Uterus (tissue), 4 donors: ENCODE measurements around the gene NFE2L1. TPM values are rescaled to one million over a fixed set of nuclear protein-coding genes. Genes with fewer than 3 reads are reported as not detected.
"Not testable (repeated sequence)": the region's sequence is repeated elsewhere in the genome, so short reads cannot be mapped to it uniquely, and the experiment has no call there.

Experiments
- DNase-seq, 2 donors: peaks; one replicate each; pipeline ENCODE4 v3.0.0-alpha.2; 2019 to 2020
- H3K27ac ChIP-seq, 2 donors: fragments of 200-600 bp; sonication (generic); 1 replicate in 1 of 2; 2 replicates in 1 of 2; pipeline ENCODE4 v1.5.1; 2016 to 2018
- H3K27me3 ChIP-seq, 2 donors: fragments of 200-600 bp; sonication (generic); one replicate each; pipeline ENCODE4 v1.5.1; 2018 to 2019; ENCODE audit warnings: control low read depth in 1 of 2
- H3K36me3 ChIP-seq, 2 donors: fragments of 200-600 bp; sonication (generic); one replicate each; pipeline ENCODE4 v1.5.1; 2019; ENCODE audit warnings: control low read depth in 1 of 2
- H3K4me1 ChIP-seq, 2 donors: fragments of 200-600 bp; sonication (generic); one replicate each; pipeline ENCODE4 v1.5.1; 2018 to 2019; ENCODE audit warnings: control low read depth in 1 of 2
- H3K4me3 ChIP-seq, 2 donors: fragments of 200-600 bp; sonication (generic); 1 replicate in 1 of 2; 2 replicates in 1 of 2; pipeline ENCODE4 v1.5.1; 2018 to 2019; ENCODE audit warnings: mild to moderate bottlenecking in 1 of 2
- H3K9me3 ChIP-seq, 2 donors: fragments of 200-600 bp; sonication (generic); one replicate each; pipeline ENCODE4 v1.5.1; 2019; ENCODE audit warnings: control low read depth in 1 of 2
- POLR2A ChIP-seq, 2 donors: fragments of 450-650 bp; IDR thresholded peaks; one replicate each; pipeline ENCODE4 v1.6.1; 2016; ENCODE audit warnings: antibody characterized with exemption in 2 of 2, mild to moderate bottlenecking in 1 of 2, moderate library complexity in 1 of 2
- intact Hi-C: fragments of 100-400 bp; cut with DNase I; formaldehyde crosslinking; loops from one replicate; pipeline ENCODE4 v1.15.1; 2023; ENCODE audit warnings: low total_unique reads
- total RNA-seq, 4 donors: library from RNA; depleted of rRNA in 3 of 4; stranded (reverse); fragments of >200 nt in 3 of 4; gene quantifications; one replicate each; pipeline versions ENCODE4 v1.1.0 to v1.2.4, GENCODE V29; 2014 to 2023
- TF ChIP-seq, protein P1 (sequence below), 4 experiments: fragments of 200-600 bp in 2 of 4; fragments of 450-650 bp in 2 of 4; sonication (generic) in 2 of 4; IDR thresholded peaks; one replicate each; pipeline ENCODE4 v1.5.1; 2016 to 2019; ENCODE audit warnings: antibody characterized with exemption in 4 of 4, mild to moderate bottlenecking in 2 of 4, moderate library complexity in 1 of 4
- donor health status: DM: yes; HTN: yes; CAD: no.

Gene NFE2L1
- total RNA-seq, 4 donors from 2014 or later: 85.6 to 323 (median 176) TPM

DNA sequence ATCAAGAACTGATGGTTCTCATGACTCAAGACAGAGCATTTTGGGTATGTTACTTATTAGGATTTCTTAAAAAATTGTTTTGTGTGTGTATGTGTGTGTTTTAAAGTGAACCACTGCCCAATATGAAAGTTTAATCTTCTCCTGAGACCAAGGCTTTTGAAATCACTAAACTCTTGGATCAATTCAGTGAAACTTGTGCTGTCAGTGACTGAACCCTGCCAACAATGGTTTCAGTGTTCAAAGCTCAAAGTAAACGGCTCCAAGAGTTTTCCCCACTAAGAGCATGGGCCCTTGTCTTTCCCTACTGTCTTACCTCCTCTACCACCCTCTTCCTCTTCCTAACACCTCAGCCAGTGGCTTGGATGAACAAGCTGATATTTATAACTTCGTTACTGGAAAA, 22.0 kb downstream of the NFE2L1 start:
- intact Hi-C loops: no loop called here

DNA sequence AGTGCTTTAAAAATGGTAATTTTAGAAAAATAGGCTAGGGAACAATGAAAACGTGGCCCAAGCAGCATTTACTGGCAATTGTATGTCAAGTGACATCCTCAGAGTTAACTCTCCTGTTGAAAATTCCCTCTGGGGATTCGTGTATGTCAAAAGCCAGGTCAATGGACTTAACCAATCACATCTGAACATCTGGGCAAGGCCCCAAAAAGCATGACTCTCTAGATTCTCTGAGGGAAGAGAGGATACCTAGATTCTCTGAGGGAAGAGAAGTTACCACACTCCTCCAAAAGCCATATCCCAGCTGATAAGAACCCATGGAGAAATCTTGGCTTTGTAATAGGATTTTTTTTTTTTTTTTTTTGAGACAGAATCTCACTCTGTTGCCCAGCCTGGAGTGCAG, 23.5 kb downstream of the NFE2L1 start:
- H3K27me3 ChIP-seq: no peaks in the 10 kb centered on the region
- H3K4me3 ChIP-seq: no peak overlapping the region
- H3K36me3 ChIP-seq: no peaks in the 10 kb centered on the region
- no peak for TF ChIP-seq POLR2A (IDR thresholded peaks at IDR 0.05)
- TF ChIP-seq, protein P1, sequence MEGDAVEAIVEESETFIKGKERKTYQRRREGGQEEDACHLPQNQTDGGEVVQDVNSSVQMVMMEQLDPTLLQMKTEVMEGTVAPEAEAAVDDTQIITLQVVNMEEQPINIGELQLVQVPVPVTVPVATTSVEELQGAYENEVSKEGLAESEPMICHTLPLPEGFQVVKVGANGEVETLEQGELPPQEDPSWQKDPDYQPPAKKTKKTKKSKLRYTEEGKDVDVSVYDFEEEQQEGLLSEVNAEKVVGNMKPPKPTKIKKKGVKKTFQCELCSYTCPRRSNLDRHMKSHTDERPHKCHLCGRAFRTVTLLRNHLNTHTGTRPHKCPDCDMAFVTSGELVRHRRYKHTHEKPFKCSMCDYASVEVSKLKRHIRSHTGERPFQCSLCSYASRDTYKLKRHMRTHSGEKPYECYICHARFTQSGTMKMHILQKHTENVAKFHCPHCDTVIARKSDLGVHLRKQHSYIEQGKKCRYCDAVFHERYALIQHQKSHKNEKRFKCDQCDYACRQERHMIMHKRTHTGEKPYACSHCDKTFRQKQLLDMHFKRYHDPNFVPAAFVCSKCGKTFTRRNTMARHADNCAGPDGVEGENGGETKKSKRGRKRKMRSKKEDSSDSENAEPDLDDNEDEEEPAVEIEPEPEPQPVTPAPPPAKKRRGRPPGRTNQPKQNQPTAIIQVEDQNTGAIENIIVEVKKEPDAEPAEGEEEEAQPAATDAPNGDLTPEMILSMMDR (IDR thresholded peaks at IDR 0.05): no peak
- intact Hi-C loops: loop anchor here (2.0 kb wide), 1 partner anchor 45 kb away; no protein-coding TSS in a partner anchor
- H3K4me1 ChIP-seq: no peaks in the 10 kb centered on the region
- H3K27ac ChIP-seq: no peak overlapping the region
- H3K9me3 ChIP-seq: no peaks in the 10 kb centered on the region
- DNase-seq: no peak

More for the DNA sequence above, 22.0 kb downstream of the NFE2L1 start:
- no peak for DNase-seq
- Histone ChIP-seq H3K4me3 (no peak overlapping the region), H3K4me1 (no peaks in the 10 kb centered on the region), H3K36me3 (no peaks in the 10 kb centered on the region), H3K27ac (no peak overlapping the region), H3K27me3 (no peaks in the 10 kb centered on the region), H3K9me3 (no peaks in the 10 kb centered on the region)
- no peak for TF ChIP-seq POLR2A (IDR thresholded peaks at IDR 0.05)
- TF ChIP-seq, protein P1 (IDR thresholded peaks at IDR 0.05): no peak

GRCh38 chr17:48072811-48073210, 24.7 kb downstream of the NFE2L1 start:
- not testable (repeated sequence) for H3K4me3 ChIP-seq, H3K4me1 ChIP-seq, H3K27ac ChIP-seq, H3K36me3 ChIP-seq, H3K27me3 ChIP-seq, H3K9me3 ChIP-seq, DNase-seq
- intact Hi-C loops: loop anchor here (2.0 kb wide), 1 partner anchor 46 kb away; no protein-coding TSS in a partner anchor

DNA sequence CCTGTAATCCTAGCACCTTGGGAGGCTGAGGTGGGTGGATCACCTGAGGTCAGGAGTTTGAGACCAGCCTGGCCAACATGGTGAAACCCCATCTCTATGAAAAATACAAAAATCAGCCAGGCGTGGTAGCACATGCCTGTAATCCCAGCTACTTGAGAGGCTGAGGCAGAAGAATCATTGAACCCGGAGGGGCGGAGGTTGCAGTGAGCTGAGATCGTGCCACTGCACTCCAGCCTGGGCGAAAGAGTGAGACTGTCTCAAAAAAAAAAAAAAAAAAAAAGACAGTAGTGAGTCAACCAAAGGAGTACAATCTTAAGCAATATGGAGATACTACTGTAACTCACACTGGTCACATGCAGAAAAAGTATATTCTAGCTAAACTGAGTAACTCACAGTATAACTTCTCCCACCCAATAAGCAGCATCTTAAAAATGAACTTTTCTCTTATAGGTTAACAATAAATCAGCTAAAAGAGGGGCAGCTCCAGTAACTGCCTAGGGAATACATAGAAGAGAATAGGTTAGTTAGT, 25.5 kb downstream of the NFE2L1 start:
- not testable (repeated sequence) for H3K36me3 ChIP-seq, H3K4me1 ChIP-seq, H3K27me3 ChIP-seq, DNase-seq, H3K9me3 ChIP-seq, H3K4me3 ChIP-seq
- intact Hi-C loops: loop anchor here (2.0 kb wide), 1 partner anchor 47 kb away; no protein-coding TSS in a partner anchor
- H3K27ac ChIP-seq: peak overlapping the region; percentile 28 to 56

DNA sequence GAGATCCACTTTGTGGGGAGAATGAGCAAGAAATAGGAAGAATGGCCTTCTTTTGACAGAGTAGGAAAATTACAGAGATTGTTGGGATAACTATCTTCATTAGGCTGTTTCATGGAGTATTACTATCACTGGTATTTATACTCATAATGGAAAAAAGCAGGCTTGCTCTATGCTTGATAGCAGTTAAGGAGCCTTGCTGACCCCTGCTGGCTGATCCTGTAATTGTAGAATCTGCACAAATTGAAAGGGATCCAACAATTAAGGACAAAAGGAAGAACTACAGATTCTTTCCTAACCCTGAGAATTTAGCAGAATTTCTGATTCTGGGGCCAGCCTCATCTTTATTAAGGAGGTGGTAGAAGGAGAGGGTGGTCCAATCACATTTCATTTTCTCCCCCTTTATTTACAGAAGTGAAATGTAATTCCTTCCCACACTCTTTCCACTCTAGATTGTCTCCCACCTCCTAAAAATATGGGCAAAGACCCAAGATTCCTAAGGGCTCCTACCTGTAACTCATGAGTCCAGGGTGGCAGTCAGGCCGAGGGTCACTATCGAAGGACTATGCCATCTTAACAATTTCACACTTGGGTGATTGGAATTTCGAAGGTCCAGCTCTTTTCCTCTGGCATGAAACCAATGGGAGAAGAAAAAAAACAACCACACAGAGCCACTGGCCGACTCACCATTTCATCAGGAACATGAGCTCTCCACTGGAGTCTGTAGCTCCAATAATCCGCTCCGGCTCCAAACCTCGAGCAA, 26.3 kb downstream of the NFE2L1 start:
- Histone ChIP-seq H3K36me3 (no peaks in the 10 kb centered on the region), H3K27me3 (no peaks in the 10 kb centered on the region), H3K9me3 (no peaks in the 10 kb centered on the region), H3K27ac (peak overlapping the region; percentile 28 to 56), H3K4me1 (no peaks in the 10 kb centered on the region), H3K4me3 (no peak overlapping the region)
- intact Hi-C loops: no loop called here
- TF ChIP-seq POLR2A (IDR thresholded peaks at IDR 0.05): no peak
- TF ChIP-seq, protein P1 (IDR thresholded peaks at IDR 0.05): peak; percentile 75 to 97 (median 90)
- DNase-seq: peak; percentile 73 to 87

DNA sequence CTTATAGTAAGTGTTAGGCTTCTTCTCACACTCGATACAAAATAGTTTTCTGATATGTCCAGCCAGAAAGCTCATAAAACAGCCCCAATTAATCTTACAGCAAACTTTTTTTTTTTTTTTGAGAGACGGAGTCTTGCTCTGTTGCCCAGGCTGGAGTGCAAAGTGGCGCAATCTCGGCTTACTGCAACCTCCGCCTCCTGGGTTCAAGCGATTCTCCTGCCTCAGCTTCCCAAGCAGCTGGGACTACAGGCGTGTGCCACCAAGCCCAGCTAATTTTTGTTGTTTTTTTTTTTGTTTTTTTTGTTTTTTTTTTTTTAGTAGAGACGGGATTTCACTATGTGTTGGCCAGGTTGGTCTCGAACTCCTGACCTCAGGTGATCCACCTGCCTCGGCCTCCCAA, 29.0 kb downstream of the NFE2L1 start:
- H3K4me3 ChIP-seq, intact Hi-C loops, H3K27ac ChIP-seq, DNase-seq, H3K36me3 ChIP-seq, H3K27me3 ChIP-seq, H3K4me1 ChIP-seq, H3K9me3 ChIP-seq: not testable (repeated sequence)
